ENCODE data around the gene CNR2.
"Not testable (repeated sequence)": the region's sequence is repeated elsewhere in the genome, so short reads cannot be mapped to it uniquely, and the experiment has no call there.

CNR2 gene

GRCh38 chr1:23916209-23917131 is 3.3 kb upstream of the CNR2 start:
- DNase-seq: peak; percentile 28

- no peak for DNase-seq
Observed at GRCh38 chr1:23915466-23915865, 2.3 kb upstream of the CNR2 start.

GRCh38 chr1:23914921-23915320 is 1.8 kb upstream of the CNR2 start:
- no peak for DNase-seq

GRCh38 chr1:23911921-23912320 is 1.2 kb downstream of the CNR2 start:
- no peak for DNase-seq

GRCh38 chr1:23910553-23911246 is 2.5 kb downstream of the CNR2 start:
- no peak for DNase-seq

- no peak for DNase-seq
Observed at GRCh38 chr1:23910144-23910543, 3.0 kb downstream of the CNR2 start.

GRCh38 chr1:23909412-23909811 is 3.8 kb downstream of the CNR2 start:
- DNase-seq: no peak

GRCh38 chr1:23908453-23909341 is 4.5 kb downstream of the CNR2 start:
- no peak for DNase-seq

- DNase-seq: no peak
Observed at GRCh38 chr1:23906731-23907130, 6.4 kb downstream of the CNR2 start.

GRCh38 chr1:23905461-23906025 is 7.6 kb downstream of the CNR2 start:
- DNase-seq: no peak

- no peak for DNase-seq
Observed at GRCh38 chr1:23904748-23905357, 8.3 kb downstream of the CNR2 start.

- DNase-seq: no peak
Observed at GRCh38 chr1:23903754-23904153, 9.4 kb downstream of the CNR2 start.

GRCh38 chr1:23902321-23903278 is 10.6 kb downstream of the CNR2 start:
- DNase-seq: no peak

- not testable (repeated sequence) for DNase-seq
Observed at GRCh38 chr1:23900017-23900416, 13.1 kb downstream of the CNR2 start.

- DNase-seq: no peak
Observed at GRCh38 chr1:23899070-23899469, 14.1 kb downstream of the CNR2 start.

- no peak for DNase-seq
Observed at GRCh38 chr1:23897083-23897482, 16.1 kb downstream of the CNR2 start.

- DNase-seq: no peak
Observed at GRCh38 chr1:23896491-23896890, 16.7 kb downstream of the CNR2 start.

- DNase-seq: no peak
Observed at GRCh38 chr1:23895993-23896392, 17.2 kb downstream of the CNR2 start.

- DNase-seq: no peak
Observed at GRCh38 chr1:23895082-23895481, 18.1 kb downstream of the CNR2 start.

- DNase-seq: no peak
Observed at GRCh38 chr1:23889074-23889473, 24.1 kb downstream of the CNR2 start.

- DNase-seq: no peak
Observed at GRCh38 chr1:23885222-23885621, 27.9 kb downstream of the CNR2 start.

Data from stimulated activated CD4-positive, alpha-beta T cell treated with anti-CD3 and anti-CD28 coated beads, Interleukin-12 subunit alpha, Interleukin-12 subunit beta, amount 100 ng/mL, for 4 hours (primary cell).